ENCODE results near the gene SEBOX.

DNA sequence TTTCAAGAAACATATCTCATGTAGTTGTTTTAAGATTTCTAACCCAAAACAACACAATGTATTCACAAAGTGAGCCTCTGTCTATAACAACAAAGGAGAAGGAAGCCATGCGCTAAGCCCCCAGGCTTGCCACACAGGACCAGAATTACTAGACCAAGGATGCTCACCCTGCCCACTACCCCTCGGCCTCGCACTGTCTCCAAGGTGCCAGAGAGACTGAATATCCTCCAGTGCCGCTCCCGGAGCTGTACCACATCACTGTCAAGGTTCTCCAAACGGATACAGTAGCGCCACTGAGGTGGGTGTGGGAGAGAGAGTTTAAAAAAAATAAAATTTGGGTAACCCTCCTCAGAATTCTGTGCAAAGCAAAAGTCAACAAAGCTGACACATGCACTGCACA lies 14.7 kb downstream of the SEBOX start:
- no peak for TF ChIP-seq POLR2A (IDR thresholded peaks at IDR 0.05; ENCODE audit: low read length)
- TF ChIP-seq, protein P1, sequence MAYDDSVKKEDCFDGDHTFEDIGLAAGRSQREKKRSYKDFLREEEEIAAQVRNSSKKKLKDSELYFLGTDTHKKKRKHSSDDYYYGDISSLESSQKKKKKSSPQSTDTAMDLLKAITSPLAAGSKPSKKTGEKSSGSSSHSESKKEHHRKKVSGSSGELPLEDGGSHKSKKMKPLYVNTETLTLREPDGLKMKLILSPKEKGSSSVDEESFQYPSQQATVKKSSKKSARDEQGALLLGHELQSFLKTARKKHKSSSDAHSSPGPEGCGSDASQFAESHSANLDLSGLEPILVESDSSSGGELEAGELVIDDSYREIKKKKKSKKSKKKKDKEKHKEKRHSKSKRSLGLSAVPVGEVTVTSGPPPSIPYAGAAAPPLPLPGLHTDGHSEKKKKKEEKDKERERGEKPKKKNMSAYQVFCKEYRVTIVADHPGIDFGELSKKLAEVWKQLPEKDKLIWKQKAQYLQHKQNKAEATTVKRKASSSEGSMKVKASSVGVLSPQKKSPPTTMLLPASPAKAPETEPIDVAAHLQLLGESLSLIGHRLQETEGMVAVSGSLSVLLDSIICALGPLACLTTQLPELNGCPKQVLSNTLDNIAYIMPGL (CRISPR knock-in tag; IDR thresholded peaks at IDR 0.05; ENCODE audit: borderline replicate concordance): no peak
- no peak for TF ChIP-seq CHD2 (IDR thresholded peaks at IDR 0.05; ENCODE audit: low read length, partially characterized antibody)
- TF ChIP-seq, protein P2, sequence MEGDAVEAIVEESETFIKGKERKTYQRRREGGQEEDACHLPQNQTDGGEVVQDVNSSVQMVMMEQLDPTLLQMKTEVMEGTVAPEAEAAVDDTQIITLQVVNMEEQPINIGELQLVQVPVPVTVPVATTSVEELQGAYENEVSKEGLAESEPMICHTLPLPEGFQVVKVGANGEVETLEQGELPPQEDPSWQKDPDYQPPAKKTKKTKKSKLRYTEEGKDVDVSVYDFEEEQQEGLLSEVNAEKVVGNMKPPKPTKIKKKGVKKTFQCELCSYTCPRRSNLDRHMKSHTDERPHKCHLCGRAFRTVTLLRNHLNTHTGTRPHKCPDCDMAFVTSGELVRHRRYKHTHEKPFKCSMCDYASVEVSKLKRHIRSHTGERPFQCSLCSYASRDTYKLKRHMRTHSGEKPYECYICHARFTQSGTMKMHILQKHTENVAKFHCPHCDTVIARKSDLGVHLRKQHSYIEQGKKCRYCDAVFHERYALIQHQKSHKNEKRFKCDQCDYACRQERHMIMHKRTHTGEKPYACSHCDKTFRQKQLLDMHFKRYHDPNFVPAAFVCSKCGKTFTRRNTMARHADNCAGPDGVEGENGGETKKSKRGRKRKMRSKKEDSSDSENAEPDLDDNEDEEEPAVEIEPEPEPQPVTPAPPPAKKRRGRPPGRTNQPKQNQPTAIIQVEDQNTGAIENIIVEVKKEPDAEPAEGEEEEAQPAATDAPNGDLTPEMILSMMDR (IDR thresholded peaks at IDR 0.05): no peak
- no peak for TF ChIP-seq EP300 (IDR thresholded peaks at IDR 0.05)
- TF ChIP-seq JUN (IDR thresholded peaks at IDR 0.05): no peak
- no peak for TF ChIP-seq SMC3 (IDR thresholded peaks at IDR 0.05)

Measured in A549 (cell line).